WTC11 (cell line): Measurements from ENCODE around the gene CLEC10A.

Source experiments
- JUN ChIP-seq: sonication (generic); formaldehyde crosslinking; IDR thresholded peaks from 2 replicates; pipeline ENCODE4 v1.8.0; 2023; ENCODE audit warnings: mild to moderate bottlenecking, missing genetic modification reagents
- MXD4 ChIP-seq: fragments of 250-450 bp; sonication (Bioruptor Pico); IDR thresholded peaks from 2 replicates; pipeline ENCODE4 v1.8.0; 2021; ENCODE audit warnings: mild to moderate bottlenecking, moderate library complexity, borderline replicate concordance
- TEAD1 ChIP-seq: sonication (generic); formaldehyde crosslinking; IDR thresholded peaks from 2 replicates; pipeline ENCODE4 v1.8.0; 2022; ENCODE audit warnings: mild to moderate bottlenecking, missing genetic modification reagents
- ZNF263 ChIP-seq: sonication (generic); formaldehyde crosslinking; IDR thresholded peaks from 2 replicates; pipeline ENCODE4 v1.8.1; 2022; ENCODE audit warnings: low read depth, mild to moderate bottlenecking, moderate library complexity, missing genetic modification reagents
- ZNF416 ChIP-seq: fragments of 250-450 bp; sonication (Bioruptor Pico); IDR thresholded peaks from 2 replicates; pipeline ENCODE4 v1.9.0; 2021; ENCODE audit warnings: mild to moderate bottlenecking, inconsistent platforms
- TF ChIP-seq, protein P1 (sequence below): fragments of 200-600 bp; IDR thresholded peaks from 2 replicates; pipeline ENCODE4 v1.8.0; 2022; ENCODE audit warnings: antibody characterized with exemption
- TF ChIP-seq, protein P2 (sequence below): sonication (generic); formaldehyde crosslinking; IDR thresholded peaks from 2 replicates; pipeline ENCODE4 v1.8.1; 2022; ENCODE audit warnings: low read depth, missing genetic modification reagents, borderline replicate concordance
- TF ChIP-seq, protein P3 (sequence below): sonication (generic); formaldehyde crosslinking; IDR thresholded peaks from 2 replicates; pipeline ENCODE4 v1.8.0; 2022; ENCODE audit warnings: mild to moderate bottlenecking, missing genetic modification reagents
- TF ChIP-seq, protein P4 (sequence below): fragments of 250-450 bp; sonication (Bioruptor Pico); IDR thresholded peaks from 2 replicates; pipeline ENCODE4 v1.9.0; 2021; ENCODE audit warnings: mild to moderate bottlenecking
- TF ChIP-seq, protein P5 (sequence below): sonication (generic); formaldehyde crosslinking; conservative IDR thresholded peaks from 2 replicates; pipeline ENCODE4 v1.8.1; 2022; ENCODE audit warnings: mild to moderate bottlenecking, missing genetic modification reagents
- TF ChIP-seq, protein P6 (sequence below): sonication (generic); formaldehyde crosslinking; IDR thresholded peaks from 2 replicates; pipeline ENCODE4 v1.8.1; 2022; ENCODE audit warnings: mild to moderate bottlenecking, moderate library complexity, missing genetic modification reagents
- TF ChIP-seq, protein P7 (sequence below): sonication (generic); formaldehyde crosslinking; IDR thresholded peaks from 2 replicates; pipeline ENCODE4 v1.8.0; 2022; ENCODE audit warnings: mild to moderate bottlenecking, missing genetic modification reagents

DNA sequence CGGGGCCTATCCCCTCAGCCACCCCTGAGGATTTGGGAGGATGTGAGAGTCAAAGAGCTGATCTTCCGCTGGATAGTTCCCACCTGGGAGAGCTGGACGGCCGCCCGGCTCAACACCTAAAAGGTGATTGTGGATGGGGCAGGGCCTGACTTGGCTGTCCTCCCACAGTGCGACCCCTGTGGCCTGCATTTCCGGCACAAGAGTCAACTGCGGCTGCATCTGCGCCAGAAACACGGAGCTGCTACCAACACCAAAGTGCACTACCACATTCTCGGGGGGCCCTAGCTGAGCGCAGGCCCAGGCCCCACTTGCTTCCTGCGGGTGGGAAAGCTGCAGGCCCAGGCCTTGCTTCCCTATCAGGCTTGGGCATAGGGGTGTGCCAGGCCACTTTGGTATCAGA lies 52.7 kb downstream of the CLEC10A start:
- TF ChIP-seq, protein P1, sequence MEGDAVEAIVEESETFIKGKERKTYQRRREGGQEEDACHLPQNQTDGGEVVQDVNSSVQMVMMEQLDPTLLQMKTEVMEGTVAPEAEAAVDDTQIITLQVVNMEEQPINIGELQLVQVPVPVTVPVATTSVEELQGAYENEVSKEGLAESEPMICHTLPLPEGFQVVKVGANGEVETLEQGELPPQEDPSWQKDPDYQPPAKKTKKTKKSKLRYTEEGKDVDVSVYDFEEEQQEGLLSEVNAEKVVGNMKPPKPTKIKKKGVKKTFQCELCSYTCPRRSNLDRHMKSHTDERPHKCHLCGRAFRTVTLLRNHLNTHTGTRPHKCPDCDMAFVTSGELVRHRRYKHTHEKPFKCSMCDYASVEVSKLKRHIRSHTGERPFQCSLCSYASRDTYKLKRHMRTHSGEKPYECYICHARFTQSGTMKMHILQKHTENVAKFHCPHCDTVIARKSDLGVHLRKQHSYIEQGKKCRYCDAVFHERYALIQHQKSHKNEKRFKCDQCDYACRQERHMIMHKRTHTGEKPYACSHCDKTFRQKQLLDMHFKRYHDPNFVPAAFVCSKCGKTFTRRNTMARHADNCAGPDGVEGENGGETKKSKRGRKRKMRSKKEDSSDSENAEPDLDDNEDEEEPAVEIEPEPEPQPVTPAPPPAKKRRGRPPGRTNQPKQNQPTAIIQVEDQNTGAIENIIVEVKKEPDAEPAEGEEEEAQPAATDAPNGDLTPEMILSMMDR: no peak
- TF ChIP-seq, protein P2, sequence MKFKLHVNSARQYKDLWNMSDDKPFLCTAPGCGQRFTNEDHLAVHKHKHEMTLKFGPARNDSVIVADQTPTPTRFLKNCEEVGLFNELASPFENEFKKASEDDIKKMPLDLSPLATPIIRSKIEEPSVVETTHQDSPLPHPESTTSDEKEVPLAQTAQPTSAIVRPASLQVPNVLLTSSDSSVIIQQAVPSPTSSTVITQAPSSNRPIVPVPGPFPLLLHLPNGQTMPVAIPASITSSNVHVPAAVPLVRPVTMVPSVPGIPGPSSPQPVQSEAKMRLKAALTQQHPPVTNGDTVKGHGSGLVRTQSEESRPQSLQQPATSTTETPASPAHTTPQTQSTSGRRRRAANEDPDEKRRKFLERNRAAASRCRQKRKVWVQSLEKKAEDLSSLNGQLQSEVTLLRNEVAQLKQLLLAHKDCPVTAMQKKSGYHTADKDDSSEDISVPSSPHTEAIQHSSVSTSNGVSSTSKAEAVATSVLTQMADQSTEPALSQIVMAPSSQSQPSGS (CRISPR knock-in tag): no peak
- TF ChIP-seq, protein P3, sequence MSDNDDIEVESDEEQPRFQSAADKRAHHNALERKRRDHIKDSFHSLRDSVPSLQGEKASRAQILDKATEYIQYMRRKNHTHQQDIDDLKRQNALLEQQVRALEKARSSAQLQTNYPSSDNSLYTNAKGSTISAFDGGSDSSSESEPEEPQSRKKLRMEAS (CRISPR knock-in tag): no peak
- TF ChIP-seq ZNF263 (CRISPR knock-in tag) (no peak), TEAD1 (CRISPR knock-in tag) (no peak), ZNF416 (CRISPR knock-in tag) (no peak), MXD4 (no peak), JUN (CRISPR knock-in tag) (no peak)
- TF ChIP-seq, protein P4, sequence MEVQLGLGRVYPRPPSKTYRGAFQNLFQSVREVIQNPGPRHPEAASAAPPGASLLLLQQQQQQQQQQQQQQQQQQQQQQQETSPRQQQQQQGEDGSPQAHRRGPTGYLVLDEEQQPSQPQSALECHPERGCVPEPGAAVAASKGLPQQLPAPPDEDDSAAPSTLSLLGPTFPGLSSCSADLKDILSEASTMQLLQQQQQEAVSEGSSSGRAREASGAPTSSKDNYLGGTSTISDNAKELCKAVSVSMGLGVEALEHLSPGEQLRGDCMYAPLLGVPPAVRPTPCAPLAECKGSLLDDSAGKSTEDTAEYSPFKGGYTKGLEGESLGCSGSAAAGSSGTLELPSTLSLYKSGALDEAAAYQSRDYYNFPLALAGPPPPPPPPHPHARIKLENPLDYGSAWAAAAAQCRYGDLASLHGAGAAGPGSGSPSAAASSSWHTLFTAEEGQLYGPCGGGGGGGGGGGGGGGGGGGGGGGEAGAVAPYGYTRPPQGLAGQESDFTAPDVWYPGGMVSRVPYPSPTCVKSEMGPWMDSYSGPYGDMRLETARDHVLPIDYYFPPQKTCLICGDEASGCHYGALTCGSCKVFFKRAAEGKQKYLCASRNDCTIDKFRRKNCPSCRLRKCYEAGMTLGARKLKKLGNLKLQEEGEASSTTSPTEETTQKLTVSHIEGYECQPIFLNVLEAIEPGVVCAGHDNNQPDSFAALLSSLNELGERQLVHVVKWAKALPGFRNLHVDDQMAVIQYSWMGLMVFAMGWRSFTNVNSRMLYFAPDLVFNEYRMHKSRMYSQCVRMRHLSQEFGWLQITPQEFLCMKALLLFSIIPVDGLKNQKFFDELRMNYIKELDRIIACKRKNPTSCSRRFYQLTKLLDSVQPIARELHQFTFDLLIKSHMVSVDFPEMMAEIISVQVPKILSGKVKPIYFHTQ (CRISPR knock-in tag): no peak
- TF ChIP-seq, protein P5, sequence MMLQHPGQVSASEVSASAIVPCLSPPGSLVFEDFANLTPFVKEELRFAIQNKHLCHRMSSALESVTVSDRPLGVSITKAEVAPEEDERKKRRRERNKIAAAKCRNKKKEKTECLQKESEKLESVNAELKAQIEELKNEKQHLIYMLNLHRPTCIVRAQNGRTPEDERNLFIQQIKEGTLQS: no peak
- TF ChIP-seq, protein P6, sequence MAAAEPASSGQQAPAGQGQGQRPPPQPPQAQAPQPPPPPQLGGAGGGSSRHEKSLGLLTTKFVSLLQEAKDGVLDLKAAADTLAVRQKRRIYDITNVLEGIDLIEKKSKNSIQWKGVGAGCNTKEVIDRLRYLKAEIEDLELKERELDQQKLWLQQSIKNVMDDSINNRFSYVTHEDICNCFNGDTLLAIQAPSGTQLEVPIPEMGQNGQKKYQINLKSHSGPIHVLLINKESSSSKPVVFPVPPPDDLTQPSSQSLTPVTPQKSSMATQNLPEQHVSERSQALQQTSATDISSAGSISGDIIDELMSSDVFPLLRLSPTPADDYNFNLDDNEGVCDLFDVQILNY (CRISPR knock-in tag): no peak
- TF ChIP-seq, protein P7, sequence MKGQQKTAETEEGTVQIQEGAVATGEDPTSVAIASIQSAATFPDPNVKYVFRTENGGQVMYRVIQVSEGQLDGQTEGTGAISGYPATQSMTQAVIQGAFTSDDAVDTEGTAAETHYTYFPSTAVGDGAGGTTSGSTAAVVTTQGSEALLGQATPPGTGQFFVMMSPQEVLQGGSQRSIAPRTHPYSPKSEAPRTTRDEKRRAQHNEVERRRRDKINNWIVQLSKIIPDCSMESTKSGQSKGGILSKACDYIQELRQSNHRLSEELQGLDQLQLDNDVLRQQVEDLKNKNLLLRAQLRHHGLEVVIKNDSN (CRISPR knock-in tag): no peak
